Measurements from ENCODE around the gene CETP. TPM values are rescaled to one million over a fixed set of nuclear protein-coding genes. Genes with fewer than 3 reads are reported as not detected.
"Not testable (repeated sequence)": the region's sequence is repeated elsewhere in the genome, so short reads cannot be mapped to it uniquely, and the experiment has no call there.

The CETP gene
- total RNA-seq, 4 donors from 2014 or later, result 0.19 to 0.32 (median 0.31) TPM; not detected in 1

- Histone ChIP-seq H3K27ac (peak overlapping the region in 3 of 4 donors; percentile 60 to 74 (median 60)), H3K27me3 (no peaks in the 10 kb centered on the region), H3K9me3 (no peaks in the 10 kb centered on the region), H3K4me3 (no peak overlapping the region), H3K36me3 (peaks cover 0 to 5% (median 0%) of the 10 kb centered on the region in 3 donors), H3K4me1 (peaks cover 26 to 64% (median 44%) of the 10 kb centered on the region in 3 donors)
- TF ChIP-seq CTCF (IDR thresholded peaks at IDR 0.05) (no peak), POLR2A (IDR thresholded peaks at IDR 0.05) (no peak)
- DNase-seq, result no peak
- 20% methylated on average over 1 of the region's 1 CpG; no CpG with 5 or more reads in 1 of the 2 donors for WGBS, 2 donors
- intact Hi-C loops (cut with DNase I), result no loop called here
These were observed 24.6 kb downstream of the CETP start for GRCh38 chr16:56986361-56986760.

DNA sequence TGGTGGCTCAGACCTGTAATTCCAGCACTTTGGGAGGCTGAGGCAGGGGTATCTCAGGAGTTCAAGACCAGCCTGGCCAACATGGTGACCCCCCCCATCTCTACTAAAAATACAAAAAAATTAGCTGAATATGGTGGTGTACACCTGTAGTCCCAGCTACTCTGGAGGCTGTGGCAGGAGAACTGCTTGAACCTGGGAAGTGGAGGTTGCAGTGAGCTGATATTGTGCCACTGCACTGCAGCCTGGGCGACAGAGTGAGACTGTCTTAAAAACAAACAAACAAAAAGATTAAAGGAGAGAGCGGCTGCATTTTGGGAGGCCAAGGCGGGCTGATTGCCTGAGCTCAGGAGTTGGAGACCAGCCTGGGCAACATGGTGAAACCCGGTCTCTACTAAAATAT lies 25.2 kb downstream of the CETP start:
- Histone ChIP-seq H3K27ac (peak overlapping the region in 1 of 4 donors; percentile 74), H3K4me1 (peaks cover 26 to 69% (median 49%) of the 10 kb centered on the region in 3 donors)
- intact Hi-C loops (cut with DNase I); DNase-seq; H3K4me3 ChIP-seq; H3K36me3 ChIP-seq; H3K27me3 ChIP-seq; H3K9me3 ChIP-seq: not testable (repeated sequence)
- WGBS, 2 donors, result 81 to 87% methylated on average over 4 of the region's 4 CpGs

DNA sequence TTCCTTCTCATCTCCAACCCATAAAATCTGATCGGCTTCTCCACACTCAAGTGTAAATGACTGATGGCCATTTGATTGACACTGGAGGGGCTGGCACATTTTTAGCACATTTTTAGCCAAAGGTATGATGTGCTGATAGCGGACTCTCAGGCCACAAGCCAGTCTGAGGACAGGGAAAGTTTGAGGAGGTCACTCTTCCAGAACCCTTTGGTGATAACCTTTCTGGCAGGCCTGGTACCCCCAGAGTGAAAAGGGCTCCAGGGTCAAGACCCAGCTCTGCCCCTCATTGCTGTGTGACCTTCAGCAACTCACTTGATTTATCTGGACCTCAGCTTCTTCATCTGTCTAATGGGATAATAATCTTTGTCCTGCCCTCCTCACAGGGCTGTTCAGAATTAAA lies 25.9 kb downstream of the CETP start:
- Histone ChIP-seq H3K27me3 (no peaks in the 10 kb centered on the region), H3K4me1 (peaks cover 26 to 77% (median 51%) of the 10 kb centered on the region in 3 donors), H3K9me3 (no peaks in the 10 kb centered on the region), H3K4me3 (peak overlapping the region in 1 of 4 donors; percentile 79), H3K27ac (peak overlapping the region in 2 of 4 donors; percentile 87 to 93), H3K36me3 (no peaks in the 10 kb centered on the region)
- intact Hi-C loops (cut with DNase I), result no loop called here
- DNase-seq, result no peak
- whole genome bisulfite sequencing, 2 donors, result 94 to 100% methylated on average over 1 to 2 of the region's 2 CpGs
- no peak for TF ChIP-seq POLR2A (IDR thresholded peaks at IDR 0.05)
- no peak for TF ChIP-seq CTCF (IDR thresholded peaks at IDR 0.05)

GRCh38 chr16:56988161-56988947 lies 26.6 kb downstream of the CETP start:
- Histone ChIP-seq H3K4me3 (peak overlapping the region; percentile 70 to 79 (median 74)), H3K27ac (peak overlapping the region; percentile 80 to 93 (median 88)), H3K4me1 (peaks cover 26 to 81% (median 54%) of the 10 kb centered on the region in 3 donors), H3K27me3 (no peaks in the 10 kb centered on the region), H3K9me3 (no peaks in the 10 kb centered on the region), H3K36me3 (no peaks in the 10 kb centered on the region)
- TF ChIP-seq CTCF (IDR thresholded peaks at IDR 0.05) (no peak), POLR2A (IDR thresholded peaks at IDR 0.05) (peak in 1 of 4 donors; percentile 9)
- DNase-seq, result no peak
- intact Hi-C loops (cut with DNase I), result no loop called here
- WGBS, 2 donors, result 51 to 93% methylated on average over 3 to 6 of the region's 6 CpGs

- peak; percentile 36 for DNase-seq
- intact Hi-C loops (cut with DNase I), result no loop called here
- 0 to 3% methylated on average over 21 to 29 of the region's 64 CpGs for WGBS, 2 donors
- Histone ChIP-seq H3K4me3 (peak within 1 kb of the TSS; percentile 70 to 79 (median 74)), H3K4me1 (peaks cover 26 to 85% (median 55%) of the 10 kb centered on the region in 3 donors), H3K9me3 (no peaks in the 10 kb centered on the region), H3K36me3 (no peaks in the 10 kb centered on the region), H3K27ac (peak within 1 kb of the TSS; percentile 80 to 93 (median 88)), H3K27me3 (no peaks in the 10 kb centered on the region)
- TF ChIP-seq POLR2A (IDR thresholded peaks at IDR 0.05), result peak in 3 of 4 donors; percentile 34 to 94 (median 80)
- TF ChIP-seq CTCF (IDR thresholded peaks at IDR 0.05), result peak in 1 of 6 experiments; percentile 19
These were observed 27.5 kb downstream of the CETP start, which contains the start of gene NLRC5 for GRCh38 chr16:56988948-56989945. TSS of gene NLRC5 (plus strand) at chr16:56989557. CDS start at chr16:57020713, 31,156 bp downstream.

Measured in esophagus squamous epithelium (tissue), 5 donors.